H1 (cell line): ENCODE data around the gene L2HGDH. TPM values are rescaled to one million over a fixed set of nuclear protein-coding genes. Genes with fewer than 3 reads are reported as not detected.

Experiments
- CTCF ChIA-PET: fragments of 300-600 bp; sonication (Branson Sonifier 250); formaldehyde crosslinking; loops from one replicate; lab custom pipeline; 2021; ENCODE audit not compliant: partially characterized antibody; lab: Charles Lee
- POLR2A ChIA-PET: fragments of 300-600 bp; sonication (Branson Sonifier 250); formaldehyde crosslinking; loops from one replicate; lab custom pipeline; 2021; ENCODE audit warnings: inconsistent platforms; ENCODE audit not compliant: partially characterized antibody; lab: Charles Lee
- DNase-seq, 2 experiments: peaks; one replicate each; pipeline versions ENCODE4 v3.0.0 to v3.0.0-alpha.2; 2010 to 2022; ENCODE audit warnings: low spot score in 2 of 2, low read depth in 1 of 2, mixed read lengths in 1 of 2
- FAIRE-seq: peaks from 2 replicates; lab custom pipeline; 2011; peaks lifted over from hg19 to GRCh38; lab: Jason Lieb, UNC
- H2AFZ ChIP-seq: 2 replicates; pipeline ENCODE4 v1.8.1; 2012; ENCODE audit warnings: low read length, inconsistent platforms
- H2AK5ac ChIP-seq: 2 replicates; pipeline ENCODE4 v1.6.1; 2013; ENCODE audit warnings: low read depth, low read length
- H2BK120ac ChIP-seq: replicated peaks from 2 replicates; pipeline ENCODE3; 2013; ENCODE audit warnings: low read depth, low read length, inconsistent platforms
- H2BK12ac ChIP-seq: 2 replicates; pipeline ENCODE4 v1.6.1; 2013; ENCODE audit warnings: low read depth, low read length
- H2BK15ac ChIP-seq: 2 replicates; pipeline ENCODE4 v1.6.1; 2013; ENCODE audit warnings: low read length
- H2BK20ac ChIP-seq: 2 replicates; pipeline ENCODE4 v1.6.1; 2013; ENCODE audit warnings: low read length
- H2BK5ac ChIP-seq: 2 replicates; pipeline ENCODE4 v1.6.1; 2013; ENCODE audit warnings: low read depth, low read length
- H3K14ac ChIP-seq: 2 replicates; pipeline ENCODE4 v1.6.1; 2013; ENCODE audit warnings: inconsistent platforms; ENCODE audit not compliant: insufficient read length
- H3K18ac ChIP-seq: 2 replicates; pipeline ENCODE4 v1.6.1; 2013; ENCODE audit warnings: low read length; ENCODE audit errors: extremely low read depth
- H3K23ac ChIP-seq: 2 replicates; pipeline ENCODE4 v1.6.1; 2013; ENCODE audit warnings: inconsistent platforms; ENCODE audit not compliant: insufficient read length
- H3K23me2 ChIP-seq: 2 replicates; pipeline ENCODE4 v1.6.1; 2013; ENCODE audit warnings: low read depth, low read length
- H3K27ac ChIP-seq: 2 replicates; pipeline ENCODE4 v1.6.1; 2011; ENCODE audit warnings: low read depth, low read length, inconsistent platforms
- H3K27me3 ChIP-seq, 4 experiments: replicated peaks in 1 of 4; 1 replicate in 1 of 4; 2 replicates in 3 of 4; pipeline versions ENCODE4 v1.6.1 to v1.8.1; 2011 to 2013; ENCODE audit warnings: low read length in 3 of 4, mild to moderate bottlenecking in 3 of 4, inconsistent platforms in 2 of 4, mixed read lengths in 2 of 4, moderate library complexity in 1 of 4; ENCODE audit not compliant: control insufficient read depth in 3 of 4, insufficient read depth in 3 of 4; ENCODE audit errors: extremely low read depth in 1 of 4
- H3K36me3 ChIP-seq, 4 experiments: 2 replicates each; pipeline versions ENCODE4 v1.6.1 to v1.8.1; 2011 to 2013; ENCODE audit warnings: mild to moderate bottlenecking in 4 of 4, low read length in 3 of 4, moderate library complexity in 2 of 4, control low read depth in 1 of 4, inconsistent platforms in 1 of 4; ENCODE audit not compliant: insufficient read depth in 4 of 4, control insufficient read depth in 2 of 4
- H3K4ac ChIP-seq: replicated peaks from 2 replicates; pipeline ENCODE3; 2013; ENCODE audit warnings: low read length, low read depth, mixed read lengths, inconsistent platforms; ENCODE audit not compliant: insufficient read length
- H3K4me1 ChIP-seq, 4 experiments: replicated peaks in 1 of 4; 1 replicate in 1 of 4; 2 replicates in 3 of 4; pipeline versions ENCODE4 v1.6.1 to v1.8.1; 2011 to 2013; ENCODE audit warnings: low read length in 3 of 4, inconsistent platforms in 2 of 4, mixed read lengths in 1 of 4; ENCODE audit not compliant: insufficient read depth in 4 of 4, control insufficient read depth in 3 of 4
- H3K4me2 ChIP-seq, 2 experiments: 2 replicates each; pipeline versions ENCODE4 v1.6.1 to v1.8.1; 2011 to 2013; ENCODE audit warnings: low read depth in 2 of 2, low read length in 2 of 2, control low read depth in 1 of 2, inconsistent platforms in 1 of 2, mild to moderate bottlenecking in 1 of 2; ENCODE audit not compliant: insufficient read depth in 1 of 2
- H3K4me3 ChIP-seq, 4 experiments: fragments of 200-600, 300-600 bp in 1 of 4; sonication (generic), shearing (Covaris generic), sonication (Bioruptor Twin) in 1 of 4; 2 replicates each; pipeline versions ENCODE4 v1.5.1 to v1.8.1; 2011 to 2016; ENCODE audit warnings: low read length in 4 of 4, low read depth in 3 of 4, control low read depth in 2 of 4, inconsistent platforms in 2 of 4, mild to moderate bottlenecking in 2 of 4, mixed read lengths in 1 of 4, moderate library complexity in 1 of 4; ENCODE audit not compliant: insufficient read depth in 2 of 4; ENCODE audit errors: extremely low read depth in 1 of 4
- H3K56ac ChIP-seq: replicated peaks from 2 replicates; pipeline ENCODE3; 2013; ENCODE audit warnings: low read depth, mild to moderate bottlenecking, mixed read lengths, low read length, inconsistent platforms; ENCODE audit not compliant: insufficient read length
- H3K79me1 ChIP-seq: 2 replicates; pipeline ENCODE4 v1.6.1; 2013; ENCODE audit warnings: low read depth, low read length, control low read depth
- H3K79me2 ChIP-seq, 2 experiments: 2 replicates each; pipeline versions ENCODE4 v1.6.1 to v1.8.1; 2012 to 2013; ENCODE audit warnings: low read length in 2 of 2, mild to moderate bottlenecking in 2 of 2, inconsistent platforms in 1 of 2; ENCODE audit not compliant: insufficient read depth in 2 of 2, control insufficient read depth in 1 of 2
- H3K9ac ChIP-seq, 4 experiments: replicated peaks in 1 of 4; 1 replicate in 1 of 4; 2 replicates in 3 of 4; pipeline versions ENCODE4 v1.6.1 to v1.8.1; 2011 to 2013; ENCODE audit warnings: low read depth in 3 of 4, low read length in 3 of 4, control low read depth in 2 of 4, mild to moderate bottlenecking in 2 of 4, moderate library complexity in 2 of 4, inconsistent platforms in 1 of 4; ENCODE audit errors: extremely low read depth in 1 of 4
- H3K9me3 ChIP-seq, 2 experiments: 2 replicates each; pipeline versions ENCODE4 v1.6.1 to v1.8.1; 2012 to 2013; ENCODE audit warnings: mild to moderate bottlenecking in 2 of 2, moderate library complexity in 2 of 2, control low read depth in 1 of 2, inconsistent platforms in 1 of 2, low read depth in 1 of 2, low read length in 1 of 2, mixed read lengths in 1 of 2; ENCODE audit not compliant: insufficient read depth in 2 of 2
- H4K20me1 ChIP-seq, 2 experiments: replicated peaks in 1 of 2; 2 replicates each; pipeline versions ENCODE3 to v1.8.1; 2011 to 2013; ENCODE audit warnings: inconsistent platforms in 2 of 2, low read length in 2 of 2, mild to moderate bottlenecking in 1 of 2; ENCODE audit not compliant: insufficient read depth in 2 of 2, control insufficient read depth in 1 of 2
- H4K5ac ChIP-seq: 2 replicates; pipeline ENCODE4 v1.6.1; 2013; ENCODE audit warnings: low read length, low read depth, mixed read lengths, inconsistent platforms; ENCODE audit not compliant: insufficient read length
- H4K8ac ChIP-seq: 2 replicates; pipeline ENCODE4 v1.8.0; 2013; ENCODE audit warnings: mild to moderate bottlenecking, moderate library complexity, low read length, inconsistent platforms; ENCODE audit not compliant: insufficient read depth; ENCODE audit errors: extremely low read depth
- H4K91ac ChIP-seq: replicated peaks from 2 replicates; pipeline ENCODE3; 2013; ENCODE audit warnings: low read length, mixed read lengths, inconsistent platforms; ENCODE audit not compliant: insufficient read length
- CBX5 ChIP-seq: fragments of 300-800, 300-1000 bp; sonication (generic); IDR thresholded peaks from 2 replicates; pipeline ENCODE4 v1.7.1; 2016; ENCODE audit warnings: antibody characterized with exemption, low read length, low read depth
- CBX8 ChIP-seq: fragments of 300-800, 300-1000 bp; sonication (generic); IDR thresholded peaks from 2 replicates; pipeline ENCODE4 v1.7.1; 2016; ENCODE audit warnings: low read depth, low read length, borderline replicate concordance
- CEBPB ChIP-seq: IDR thresholded peaks from 2 replicates; pipeline ENCODE4 v1.6.1; 2012; ENCODE audit warnings: low read depth, low read length
- CREB1 ChIP-seq: IDR thresholded peaks from 2 replicates; pipeline ENCODE4 v1.6.1; 2012; ENCODE audit warnings: inconsistent platforms
- GABPA ChIP-seq: IDR thresholded peaks from 2 replicates; pipeline ENCODE4 v1.6.1; 2011; ENCODE audit warnings: mild to moderate bottlenecking, low read length, moderate library complexity, borderline replicate concordance; ENCODE audit not compliant: insufficient read depth
- GTF2F1 ChIP-seq: IDR thresholded peaks from 2 replicates; pipeline ENCODE4 v1.6.1; 2012; ENCODE audit warnings: low read depth, low read length, improper control_type of control experiment, borderline replicate concordance
- KDM1A ChIP-seq: fragments of 200-600, 300-600 bp; sonication (generic); IDR thresholded peaks from 2 replicates; pipeline ENCODE4 v1.7.1; 2016; ENCODE audit warnings: mild to moderate bottlenecking, low read length, borderline replicate concordance
- KDM5A ChIP-seq: fragments of 200-600 bp; IDR thresholded peaks from 2 replicates; pipeline ENCODE4 v1.7.1; 2012; ENCODE audit warnings: mild to moderate bottlenecking, low read length, inconsistent platforms, mixed read lengths
- RNF2 ChIP-seq: fragments of 200-900, 300-1000 bp; sonication (generic); IDR thresholded peaks from 2 replicates; pipeline ENCODE4 v1.7.1; 2016; ENCODE audit warnings: borderline replicate concordance, low read depth, mild to moderate bottlenecking, antibody characterized with exemption, low read length; ENCODE audit not compliant: poor library complexity, severe bottlenecking; ENCODE audit errors: missing control alignments
- SAP30 ChIP-seq: fragments of 300-600 bp; sonication (generic); IDR thresholded peaks from 2 replicates; pipeline ENCODE4 v1.7.1; 2012; ENCODE audit warnings: low read length, moderate library complexity, mild to moderate bottlenecking, inconsistent platforms; ENCODE audit not compliant: insufficient read depth, insufficient replicate concordance
- SP1 ChIP-seq: IDR thresholded peaks from 2 replicates; pipeline ENCODE4 v1.6.1; 2011; ENCODE audit warnings: low read depth, low read length
- TCF12 ChIP-seq: IDR thresholded peaks from 2 replicates; pipeline ENCODE4 v1.6.1; 2011; ENCODE audit warnings: low read depth, mild to moderate bottlenecking, low read length
- WGBS, 2 experiments: shearing (Covaris generic) in 1 of 2; methylation state at CpG; one replicate each; pipeline versions ENCODE4 v1.1.6 to v1.1.7; 2013 to 2015; ENCODE audit warnings: low lambda C conversion rate in 2 of 2, mixed read lengths in 2 of 2, inconsistent platforms in 1 of 2, low coverage in 1 of 2, missing lambda C conversion rate in 1 of 2; ENCODE audit not compliant: insufficient replicate concordance in 2 of 2, insufficient coverage in 1 of 2, insufficient read length in 1 of 2; ENCODE audit errors: extremely low coverage in 1 of 2, missing lambda C conversion rate in 1 of 2; 5-methylcytosine and 5-hydroxymethylcytosine counted together
- polyA plus RNA-seq, 7 experiments: library from polyadenylated mRNA; depleted of rRNA in 3 of 7; stranded (reverse) in 5 of 7; unstranded in 2 of 7; fragments of >200 nt in 5 of 7; fragments of 200-250 nt in 2 of 7; gene quantifications; 1 replicate in 5 of 7; 2 replicates in 1 of 7; 4 replicates in 1 of 7; pipeline versions ENCODE4 v1.2.1 to v1.2.3, GENCODE V29; 2011 to 2013; ENCODE audit warnings: missing spikeins in 2 of 7, mixed read lengths in 2 of 7
- total RNA-seq: library from RNA; stranded (reverse); fragmentation: NEBNext Ultra II Directional; extraction: Animal tissue kit (Norgen Biotek cat#: 25700); gene quantifications from 2 replicates; pipeline ENCODE4 v1.2.1, GENCODE V29; 2021
- TF ChIP-seq, protein P1 (sequence below): IDR thresholded peaks from 2 replicates; pipeline ENCODE4 v1.6.1; 2011; ENCODE audit warnings: low read length, improper control_type of control experiment
- TF ChIP-seq, protein P2 (sequence below): IDR thresholded peaks from 2 replicates; pipeline ENCODE4 v1.6.1; 2012; ENCODE audit warnings: inconsistent platforms

Gene L2HGDH
- total and polyA plus RNA-seq, 2 of the 8 experiments (the other 6 are each of a cell fraction or from before 2014, with no cell fraction given) = 12.2 to 28.6 TPM

DNA sequence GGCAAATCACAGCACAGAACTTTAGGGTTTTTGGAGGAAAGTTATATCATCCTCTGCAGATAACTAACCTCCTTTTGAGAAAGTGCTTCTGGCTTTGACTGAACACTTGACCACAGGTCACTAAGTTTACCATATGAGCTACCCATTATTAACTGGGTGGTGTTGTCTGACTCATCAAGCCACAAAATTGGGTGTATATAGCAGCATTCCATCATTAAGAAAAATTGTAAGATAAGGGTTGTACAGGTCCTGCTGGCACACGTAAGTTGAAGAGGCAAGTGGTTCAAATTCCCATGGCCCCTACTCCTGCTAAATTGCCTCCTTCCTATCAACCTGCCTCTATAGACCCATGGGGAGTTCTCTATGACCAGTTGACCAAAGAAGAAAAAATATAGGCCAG lies 39.5 kb downstream of the L2HGDH start:
- WGBS, 2 experiments = 100% methylated on average over 1 of the region's 1 CpG; no CpG with 5 or more reads in 1 of the 2 experiments
- H3K9me3 ChIP-seq = no peaks in the 10 kb centered on the region
- TF ChIP-seq CREB1 = no peak
- TF ChIP-seq CBX8 = no peak
- TF ChIP-seq GTF2F1 = no peak
- no peak for TF ChIP-seq GABPA
- no peak for TF ChIP-seq SP1
- TF ChIP-seq KDM1A = no peak
- TF ChIP-seq, protein P1, sequence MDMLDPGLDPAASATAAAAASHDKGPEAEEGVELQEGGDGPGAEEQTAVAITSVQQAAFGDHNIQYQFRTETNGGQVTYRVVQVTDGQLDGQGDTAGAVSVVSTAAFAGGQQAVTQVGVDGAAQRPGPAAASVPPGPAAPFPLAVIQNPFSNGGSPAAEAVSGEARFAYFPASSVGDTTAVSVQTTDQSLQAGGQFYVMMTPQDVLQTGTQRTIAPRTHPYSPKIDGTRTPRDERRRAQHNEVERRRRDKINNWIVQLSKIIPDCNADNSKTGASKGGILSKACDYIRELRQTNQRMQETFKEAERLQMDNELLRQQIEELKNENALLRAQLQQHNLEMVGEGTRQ = no peak
- no peak for TF ChIP-seq RNF2
- TF ChIP-seq KDM5A = no peak
- no peak for TF ChIP-seq CEBPB
- TF ChIP-seq CBX5 = no peak
- no peak for TF ChIP-seq SAP30
- no peak for TF ChIP-seq TCF12
- TF ChIP-seq, protein P2, sequence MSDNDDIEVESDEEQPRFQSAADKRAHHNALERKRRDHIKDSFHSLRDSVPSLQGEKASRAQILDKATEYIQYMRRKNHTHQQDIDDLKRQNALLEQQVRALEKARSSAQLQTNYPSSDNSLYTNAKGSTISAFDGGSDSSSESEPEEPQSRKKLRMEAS = no peak

More for the DNA sequence above, 39.5 kb downstream of the L2HGDH start:
- Histone ChIP-seq H3K79me1 (no peaks in the 10 kb centered on the region), H3K27ac (no peak overlapping the region), H3K56ac (no peak overlapping the region), H3K4ac (no peak overlapping the region), H2BK12ac (no peak overlapping the region), H3K36me3 (peaks cover under 1 to 4% (median 2%) of the 10 kb centered on the region in 4 experiments; a peak in 2 of 8 replicates), H4K5ac (no peak overlapping the region), H4K20me1 (no peaks in the 10 kb centered on the region), H2AFZ (no peak overlapping the region), H4K91ac (no peak overlapping the region), H2BK20ac (no peak overlapping the region), H2AK5ac (no peak overlapping the region), H4K8ac (no peak overlapping the region), H3K18ac (no peak overlapping the region), H3K23me2 (no peaks in the 10 kb centered on the region), H3K4me1 (no peaks in the 10 kb centered on the region), H3K27me3 (no peaks in the 10 kb centered on the region), H2BK15ac (no peak overlapping the region), H3K23ac (no peak overlapping the region), H3K79me2 (no peaks in the 10 kb centered on the region), H2BK5ac (no peak overlapping the region), H3K4me2 (no peak overlapping the region), H2BK120ac (no peak overlapping the region), H3K4me3 (no peak overlapping the region), H3K14ac (no peak overlapping the region), H3K9ac (no peak overlapping the region)
- ChIA-PET CTCF (no interaction called here), POLR2A (no interaction called here)
- DNase-seq = no peak
- no peak for FAIRE-seq
